H9 (cell line): Measurements from ENCODE around the gene SLC29A1. TPM values are rescaled to one million over a fixed set of nuclear protein-coding genes. Genes with fewer than 3 reads are reported as not detected.

Experiments used
- DNase-seq: peaks from one replicate; pipeline ENCODE4 v3.0.0-alpha.2; 2017
- H2AFZ ChIP-seq: one replicate; pipeline ENCODE4 v1.6.1; 2013; ENCODE audit warnings: mild to moderate bottlenecking, low read length, control low read depth, moderate library complexity
- H2AK5ac ChIP-seq: 2 replicates; pipeline ENCODE4 v1.6.1; 2013; ENCODE audit warnings: low read length, control low read depth, mixed read lengths; ENCODE audit not compliant: insufficient read length
- H2BK120ac ChIP-seq: one replicate; pipeline ENCODE4 v1.6.1; 2013; ENCODE audit warnings: low read depth, mild to moderate bottlenecking, low read length, control low read depth, inconsistent platforms; ENCODE audit not compliant: poor library complexity, severe bottlenecking
- H2BK12ac ChIP-seq: 2 replicates; pipeline ENCODE4 v1.6.1; 2013; ENCODE audit warnings: low read length, control low read depth, mixed read lengths, low read depth; ENCODE audit not compliant: insufficient read length
- H2BK15ac ChIP-seq: 2 replicates; pipeline ENCODE4 v1.6.1; 2013; ENCODE audit warnings: low read depth, low read length, control low read depth
- H2BK20ac ChIP-seq: one replicate; pipeline ENCODE4 v1.6.1; 2013; ENCODE audit warnings: low read depth, mild to moderate bottlenecking, low read length, control low read depth, inconsistent platforms; ENCODE audit not compliant: poor library complexity, severe bottlenecking
- H2BK5ac ChIP-seq: 2 replicates; pipeline ENCODE4 v1.6.1; 2013; ENCODE audit warnings: low read length, control low read depth, mixed read lengths; ENCODE audit not compliant: insufficient read length
- H3K14ac ChIP-seq: 2 replicates; pipeline ENCODE4 v1.6.1; 2013; ENCODE audit warnings: low read length, control low read depth; ENCODE audit not compliant: insufficient read depth
- H3K18ac ChIP-seq: 2 replicates; pipeline ENCODE4 v1.6.1; 2013; ENCODE audit warnings: low read depth, mild to moderate bottlenecking, mixed read lengths, low read length, control low read depth; ENCODE audit not compliant: insufficient read length
- H3K23ac ChIP-seq: 2 replicates; pipeline ENCODE4 v1.6.1; 2013; ENCODE audit warnings: low read length, control low read depth, mixed read lengths, low read depth; ENCODE audit not compliant: insufficient read length
- H3K23me2 ChIP-seq: 2 replicates; pipeline ENCODE4 v1.6.1; 2013; ENCODE audit warnings: low read depth, mild to moderate bottlenecking, mixed read lengths, low read length, control low read depth; ENCODE audit not compliant: insufficient read length, poor library complexity, severe bottlenecking
- H3K27ac ChIP-seq: 2 replicates; pipeline ENCODE4 v1.5.1; 2013; ENCODE audit warnings: low read length, control low read depth, mixed read lengths, low read depth; ENCODE audit not compliant: insufficient read length
- H3K27me3 ChIP-seq: 2 replicates; pipeline ENCODE4 v1.6.1; 2013; ENCODE audit warnings: low read length, control low read depth, inconsistent platforms; ENCODE audit not compliant: insufficient read depth
- H3K4ac ChIP-seq: 2 replicates; pipeline ENCODE4 v1.6.1; 2013; ENCODE audit warnings: low read depth, mild to moderate bottlenecking, control low read depth, inconsistent platforms, low read length, moderate library complexity
- H3K4me1 ChIP-seq: 2 replicates; pipeline ENCODE4 v1.6.1; 2013; ENCODE audit warnings: low read length, control low read depth, inconsistent platforms; ENCODE audit not compliant: insufficient read depth
- H3K4me2 ChIP-seq: 2 replicates; pipeline ENCODE4 v1.6.1; 2013; ENCODE audit warnings: low read length, control low read depth, mixed read lengths; ENCODE audit not compliant: insufficient read length, insufficient read depth
- H3K56ac ChIP-seq: 2 replicates; pipeline ENCODE4 v1.6.1; 2013; ENCODE audit warnings: low read depth, mild to moderate bottlenecking, mixed read lengths, low read length, control low read depth; ENCODE audit not compliant: insufficient read length
- H3K79me1 ChIP-seq: 2 replicates; pipeline ENCODE4 v1.6.1; 2013; ENCODE audit warnings: low read depth, mild to moderate bottlenecking, moderate library complexity, low read length, control low read depth, inconsistent platforms; ENCODE audit not compliant: insufficient read depth, poor library complexity, severe bottlenecking
- H3K79me2 ChIP-seq: 2 replicates; pipeline ENCODE4 v1.6.1; 2013; ENCODE audit warnings: low read length, control low read depth, inconsistent platforms; ENCODE audit not compliant: insufficient read depth
- H3K9ac ChIP-seq: 2 replicates; pipeline ENCODE4 v1.6.1; 2013; ENCODE audit warnings: low read length, control low read depth, mixed read lengths; ENCODE audit not compliant: insufficient read length; ENCODE audit errors: extremely low read depth
- H3K9me3 ChIP-seq: one replicate; pipeline ENCODE4 v1.6.1; 2013; ENCODE audit warnings: low read depth, low read length, inconsistent platforms; ENCODE audit not compliant: control insufficient read depth
- H3T11ph ChIP-seq: one replicate; pipeline ENCODE4 v1.6.1; 2013; ENCODE audit warnings: mild to moderate bottlenecking, low read length, control low read depth, inconsistent platforms
- H4K20me1 ChIP-seq: one replicate; pipeline ENCODE4 v1.6.1; 2013; ENCODE audit not compliant: control insufficient read depth, insufficient read length, insufficient read depth
- H4K5ac ChIP-seq: 2 replicates; pipeline ENCODE4 v1.6.1; 2013; ENCODE audit warnings: low read depth, mild to moderate bottlenecking, mixed read lengths, low read length, control low read depth; ENCODE audit not compliant: insufficient read length
- H4K8ac ChIP-seq: replicated peaks from 2 replicates; pipeline ENCODE4 v1.6.1; 2013; ENCODE audit warnings: low read length, control low read depth, mixed read lengths, low read depth; ENCODE audit not compliant: insufficient read length
- H4K91ac ChIP-seq: 2 replicates; pipeline ENCODE4 v1.6.1; 2013; ENCODE audit warnings: low read depth, mild to moderate bottlenecking, moderate library complexity, mixed read lengths, low read length, control low read depth; ENCODE audit not compliant: insufficient read length
- H3K27ac Mint-ChIP-seq, 3 experiments: 2 replicates in 2 of 3; 3 replicates in 1 of 3; pipeline ENCODE4 v1.8.0; 2020 to 2021; ENCODE audit warnings: mixed read lengths in 3 of 3, mild to moderate bottlenecking in 1 of 3, moderate library complexity in 1 of 3
- H3K27me3 Mint-ChIP-seq: 2 replicates; pipeline ENCODE4 v1.8.0; 2021; ENCODE audit warnings: low read depth, mild to moderate bottlenecking, moderate library complexity, mixed read lengths
- H3K36me3 Mint-ChIP-seq, 3 experiments: 2 replicates in 2 of 3; 3 replicates in 1 of 3; pipeline ENCODE4 v1.8.0; 2020 to 2021; ENCODE audit warnings: low read depth in 3 of 3, mixed read lengths in 3 of 3; ENCODE audit not compliant: insufficient read depth in 1 of 3
- H3K4me1 Mint-ChIP-seq, 2 experiments: 2 replicates each; pipeline ENCODE4 v1.8.0; 2020; ENCODE audit warnings: mixed read lengths in 2 of 2
- H3K4me3 Mint-ChIP-seq, 2 experiments: 2 replicates in 1 of 2; 3 replicates in 1 of 2; pipeline ENCODE4 v1.8.0; 2020 to 2021; ENCODE audit warnings: mild to moderate bottlenecking in 2 of 2, mixed read lengths in 2 of 2, moderate library complexity in 1 of 2
- H3K9me3 Mint-ChIP-seq, 2 experiments: 2 replicates in 1 of 2; 3 replicates in 1 of 2; pipeline ENCODE4 v1.8.0; 2020; ENCODE audit warnings: mild to moderate bottlenecking in 2 of 2, mixed read lengths in 2 of 2, moderate library complexity in 1 of 2
- CTCF ChIP-seq: fragments of 200-600 bp; sonication (generic); conservative IDR thresholded peaks from 3 replicates; pipeline ENCODE4 v1.8.0; 2021; ENCODE audit warnings: antibody characterized with exemption, mild to moderate bottlenecking
- whole genome bisulfite sequencing: extraction: QIAGEN DNeasy Blood & Tissue Kit; methylation state at CpG from one replicate; pipeline ENCODE4 v1.1.7; 2013; ENCODE audit warnings: missing lambda C conversion rate, low lambda C conversion rate, mixed read lengths; ENCODE audit not compliant: insufficient read length; ENCODE audit errors: extremely low coverage; 5-methylcytosine and 5-hydroxymethylcytosine counted together
- total RNA-seq: library from RNA; stranded (reverse); gene quantifications from 2 replicates; pipeline ENCODE4 v1.2.1, GENCODE V29; 2021

Gene SLC29A1
- total RNA-seq, 1 experiment from 2014 or later: 124 TPM

DNA sequence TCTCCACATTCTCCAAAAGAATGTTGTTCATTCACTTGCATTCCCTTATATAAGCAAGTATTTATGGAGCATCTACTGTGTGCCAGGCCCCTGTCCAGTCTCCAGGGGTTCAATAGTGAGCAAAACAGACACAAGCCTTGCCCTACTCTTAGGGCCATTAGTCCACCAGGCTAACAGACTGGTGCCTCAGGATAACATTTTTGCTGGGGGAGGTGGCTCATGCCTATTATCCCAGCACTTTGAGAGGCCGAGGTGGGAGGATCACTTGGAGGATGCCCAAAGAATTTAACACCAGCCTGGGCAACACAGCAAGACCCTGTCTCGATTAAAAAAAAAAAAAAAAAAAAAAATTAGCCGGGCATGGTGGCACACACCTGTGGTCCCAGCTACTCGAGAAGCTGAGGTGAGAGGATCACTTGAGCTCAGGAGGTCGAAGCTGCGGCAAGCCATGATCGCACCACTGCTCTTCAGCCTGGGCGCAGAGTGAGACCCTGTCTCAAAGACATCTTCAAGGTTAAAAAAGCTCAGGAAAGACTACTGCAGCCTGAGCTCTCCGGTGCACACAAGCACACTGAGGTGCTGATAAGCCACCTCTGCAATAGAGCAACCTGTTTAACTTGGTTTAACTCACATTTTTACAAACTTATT, 44.8 kb upstream of the SLC29A1 start:
- H3K79me1 ChIP-seq: no peaks in the 10 kb centered on the region
- H4K91ac ChIP-seq: no peak overlapping the region
- no peak for TF ChIP-seq CTCF
- no peak overlapping the region for H2BK120ac ChIP-seq
- Mint-ChIP-seq H3K4me1 (peaks cover 12 to 14% of the 10 kb centered on the region in 2 experiments), H3K27me3 (no peaks in the 10 kb centered on the region; the same call in none of the 2 replicates), H3K4me3 (no peak overlapping the region), H3K27ac (peak overlapping the region in 1 of 3 experiments; percentile 62; a peak in 1 of 7 replicates), H3K36me3 (no peaks in the 10 kb centered on the region; a peak in 1 of 7 replicates), H3K9me3 (no peaks in the 10 kb centered on the region)
- H4K8ac ChIP-seq: no peak overlapping the region
- no peaks in the 10 kb centered on the region for H3K9me3 ChIP-seq
- no peak overlapping the region for H3K4ac ChIP-seq
- H3K79me2 ChIP-seq: no peaks in the 10 kb centered on the region
- H3K23me2 ChIP-seq: no peaks in the 10 kb centered on the region
- H2BK20ac ChIP-seq: no peak overlapping the region
- WGBS: no CpG with 5 or more reads among the region's 9 CpGs
- H2AK5ac ChIP-seq: no peak overlapping the region
- no peak overlapping the region for H3K27ac ChIP-seq
- H3K4me2 ChIP-seq: no peak overlapping the region
- no peaks in the 10 kb centered on the region for H4K20me1 ChIP-seq
- no peak overlapping the region for H2AFZ ChIP-seq
- H3K27me3 ChIP-seq: no peaks in the 10 kb centered on the region
- H2BK5ac ChIP-seq: no peak overlapping the region
- H3K4me1 ChIP-seq: peaks cover 3% of the 10 kb centered on the region; the same call in 1 of the 2 replicates
- no peak overlapping the region for H2BK15ac ChIP-seq
- H3T11ph ChIP-seq: no peak overlapping the region
- H3K56ac ChIP-seq: no peak overlapping the region
- H3K9ac ChIP-seq: no peak overlapping the region
- H4K5ac ChIP-seq: no peak overlapping the region
- no peak overlapping the region for H3K14ac ChIP-seq
- no peak overlapping the region for H3K18ac ChIP-seq
- DNase-seq: no peak
- H2BK12ac ChIP-seq: no peak overlapping the region
- no peak overlapping the region for H3K23ac ChIP-seq
